PFSK-1 (cell line): ENCODE measurements around the gene GPC3.

ENCODE experiments used
- FOXP2 ChIP-seq: optimal IDR thresholded peaks from 2 replicates; pipeline ENCODE3; 2011; ENCODE audit warnings: borderline replicate concordance, control low read depth, inconsistent platforms; ENCODE audit not compliant: insufficient read depth; ENCODE audit errors: extremely low read length, extremely low read depth
- POLR2AphosphoS5 ChIP-seq: IDR thresholded peaks from 2 replicates; pipeline ENCODE4 v1.6.1; 2012; ENCODE audit warnings: low read depth, mild to moderate bottlenecking, control low read depth, low read length, moderate library complexity
- REST ChIP-seq, 2 experiments: IDR thresholded peaks; 2 replicates each; pipeline versions ENCODE4 v1.6.1 to v1.8.0; 2011 to 2012; ENCODE audit warnings: low read depth in 2 of 2, low read length in 2 of 2, control low read depth in 1 of 2, inconsistent platforms in 1 of 2, mild to moderate bottlenecking in 1 of 2, moderate library complexity in 1 of 2; ENCODE audit not compliant: insufficient read depth in 1 of 2
- SIN3A ChIP-seq: IDR thresholded peaks from 2 replicates; pipeline ENCODE4 v1.6.1; 2012; ENCODE audit warnings: mild to moderate bottlenecking, low read length, moderate library complexity, borderline replicate concordance; ENCODE audit not compliant: insufficient read depth
- TAF1 ChIP-seq: IDR thresholded peaks from 2 replicates; pipeline ENCODE4 v1.6.1; 2012; ENCODE audit warnings: low read length, control low read depth, borderline replicate concordance; ENCODE audit not compliant: insufficient read depth

GPC3 gene

GRCh38 chrX:133726642-133727041 is 258.8 kb downstream of the GPC3 start:
- TF ChIP-seq REST (IDR thresholded peaks at IDR 0.05; ENCODE audit: insufficient read depth in 1 of 2, low read depth in 2 of 2, low read length in 2 of 2) (no peak), SIN3A (no peak)

DNA sequence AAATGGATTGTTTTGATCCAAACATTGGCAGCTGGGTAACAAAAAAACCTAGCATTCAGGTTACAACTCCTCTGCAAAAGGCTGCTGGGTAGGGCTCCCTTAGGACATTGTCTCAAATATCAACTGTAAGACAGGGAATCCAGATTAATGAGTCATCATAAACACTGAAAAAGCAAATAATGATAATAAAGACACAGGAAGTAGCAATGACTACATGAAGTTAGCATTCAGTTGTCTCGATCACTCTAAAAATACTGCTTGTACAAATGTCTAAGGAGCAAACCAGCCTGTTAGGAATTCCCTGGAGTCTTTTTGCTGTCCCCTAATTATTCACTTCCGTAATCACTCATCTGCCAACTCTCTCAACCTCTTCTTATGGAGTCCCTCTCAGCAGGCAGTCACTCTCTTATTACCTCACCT is 259.2 kb downstream of the GPC3 start:
- TF ChIP-seq FOXP2 (no peak), POLR2AphosphoS5 (no peak), SIN3A (no peak), TAF1 (no peak), REST (IDR thresholded peaks at IDR 0.05; ENCODE audit: insufficient read depth in 1 of 2, low read depth in 2 of 2, low read length in 2 of 2) (no peak)

- TF ChIP-seq REST (IDR thresholded peaks at IDR 0.05; ENCODE audit: insufficient read depth in 1 of 2, low read depth in 2 of 2, low read length in 2 of 2) (no peak), POLR2AphosphoS5 (no peak)
Measured at GRCh38 chrX:133723930-133724329, 261.5 kb downstream of the GPC3 start.

DNA sequence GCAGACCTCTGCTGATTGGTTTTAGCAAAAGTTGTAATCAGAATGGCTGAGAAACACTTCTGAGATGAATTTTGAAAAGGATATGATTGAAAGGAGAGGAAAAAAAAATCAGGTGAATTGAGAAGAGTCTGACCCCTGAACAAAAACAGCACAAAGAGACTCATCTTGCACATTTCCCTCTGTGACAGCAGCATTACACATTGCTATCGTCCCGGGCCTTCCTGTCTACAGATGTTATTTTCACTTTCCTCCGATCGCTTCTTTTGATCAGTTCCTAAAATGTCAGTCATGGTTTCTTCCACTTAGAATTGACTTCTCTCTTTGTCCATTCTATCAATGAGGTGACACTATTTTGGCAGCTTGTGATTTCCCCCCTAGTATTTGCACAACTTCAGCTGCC is 262.6 kb downstream of the GPC3 start:
- TF ChIP-seq POLR2AphosphoS5 (no peak), FOXP2 (no peak), REST (IDR thresholded peaks at IDR 0.05; ENCODE audit: insufficient read depth in 1 of 2, low read depth in 2 of 2, low read length in 2 of 2) (no peak), SIN3A (no peak)

DNA sequence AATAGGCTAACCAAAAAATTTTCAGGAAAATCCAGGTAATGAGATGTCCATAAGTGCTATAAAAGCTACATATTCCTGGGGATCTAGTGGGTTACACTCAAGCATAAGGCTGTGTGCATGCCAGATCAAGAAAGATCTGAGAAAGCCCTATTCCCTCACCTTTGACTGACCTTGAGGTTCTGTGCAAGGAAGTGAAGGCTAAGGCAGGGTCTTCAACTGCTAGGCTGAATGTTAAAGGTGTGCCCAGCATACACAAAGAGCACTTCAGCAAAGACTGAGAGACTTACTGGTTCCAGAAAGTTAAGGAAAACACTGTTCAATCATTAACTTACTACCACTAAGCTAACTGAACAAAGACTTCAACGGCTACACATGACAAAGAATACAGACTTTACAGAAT is 269.7 kb downstream of the GPC3 start:
- no peak for TF ChIP-seq SIN3A
- no peak for TF ChIP-seq FOXP2

DNA sequence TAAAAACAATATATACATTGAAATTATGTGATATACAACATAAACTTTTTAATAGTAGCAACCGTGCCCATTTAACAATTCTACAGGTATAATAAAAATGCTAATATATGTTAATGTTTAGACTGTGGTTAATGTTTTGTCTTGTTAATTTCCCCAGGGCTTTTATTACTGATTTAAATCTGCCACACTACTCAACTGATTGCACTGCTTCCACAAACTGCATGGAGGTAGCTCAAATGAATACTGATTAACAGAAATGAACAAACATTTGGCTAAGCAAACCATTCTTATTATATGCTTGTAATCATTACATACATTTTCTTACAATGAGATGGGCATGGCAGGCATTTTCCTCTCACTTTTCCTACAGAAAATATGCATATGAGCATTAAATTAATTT is 275.9 kb downstream of the GPC3 start:
- TF ChIP-seq FOXP2 (no peak), TAF1 (no peak), SIN3A (no peak), REST (IDR thresholded peaks at IDR 0.05; ENCODE audit: insufficient read depth in 1 of 2, low read depth in 2 of 2, low read length in 2 of 2) (no peak)
